Endothelial cell of umbilical vein (primary cell): ENCODE results near the gene LCN12. TPM values are rescaled to one million over a fixed set of nuclear protein-coding genes. Genes with fewer than 3 reads are reported as not detected.

Source experiments
- BruUV-seq: library from RNA; stranded (reverse); fragments of 400-500 nt; replicated peaks from 2 replicates; lab custom pipeline; 2021; lab: Mats Ljungman, UMichigan
- CTCF ChIA-PET: fragments of 300-600, 350-600 bp; sonication (Branson Sonifier 250); formaldehyde crosslinking; loops from one replicate; lab custom pipeline; 2021; ENCODE audit warnings: antibody characterized with exemption, inconsistent platforms; lab: Charles Lee
- POLR2A ChIA-PET: fragments of 300-600, 350-600 bp; sonication (Branson Sonifier 250); formaldehyde crosslinking; loops from one replicate; lab custom pipeline; 2021; ENCODE audit warnings: antibody characterized with exemption, inconsistent platforms; lab: Charles Lee
- DNase-seq: peaks from one replicate; pipeline ENCODE4 v3.0.0-alpha.2; 2011; ENCODE audit warnings: low read depth, low spot score
- FAIRE-seq: peaks from 2 replicates; lab custom pipeline; 2011; peaks lifted over from hg19 to GRCh38; lab: Jason Lieb, UNC
- H2AFZ ChIP-seq: 2 replicates; pipeline ENCODE4 v1.6.0; 2012; ENCODE audit warnings: low read depth, low read length, control low read depth, inconsistent platforms
- H3K27ac ChIP-seq: 2 replicates; pipeline ENCODE4 v1.5.1; 2011; ENCODE audit warnings: low read depth, mild to moderate bottlenecking, control low read depth, low read length, moderate library complexity; ENCODE audit not compliant: insufficient read depth
- H3K27me3 ChIP-seq, 2 experiments: 2 replicates each; pipeline versions ENCODE4 v1.6.0 to v1.6.1; 2011; ENCODE audit warnings: low read length in 2 of 2, mixed read lengths in 1 of 2; ENCODE audit not compliant: control insufficient read depth in 2 of 2, insufficient read depth in 2 of 2
- H3K36me3 ChIP-seq, 2 experiments: 2 replicates in 1 of 2; 3 replicates in 1 of 2; pipeline ENCODE4 v1.5.1; 2011; ENCODE audit warnings: low read length in 2 of 2, mild to moderate bottlenecking in 1 of 2, moderate library complexity in 1 of 2; ENCODE audit not compliant: control insufficient read depth in 2 of 2, insufficient read depth in 2 of 2; ENCODE audit errors: extremely low read depth in 1 of 2
- H3K4me1 ChIP-seq: 3 replicates; pipeline ENCODE4 v1.5.1; 2011; ENCODE audit warnings: mild to moderate bottlenecking, low read length; ENCODE audit not compliant: control insufficient read depth, insufficient read depth; ENCODE audit errors: extremely low read depth
- H3K4me2 ChIP-seq: 2 replicates; pipeline ENCODE4 v1.6.1; 2011; ENCODE audit warnings: low read length, control low read depth, mixed read lengths; ENCODE audit not compliant: insufficient read depth
- H3K4me3 ChIP-seq, 3 experiments: fragments of 200-600 bp in 1 of 3; sonication (generic), shearing (Covaris generic) in 1 of 3; replicated peaks in 1 of 3; 2 replicates each; pipeline ENCODE4 v1.5.1; 2011 to 2016; ENCODE audit warnings: control low read depth in 3 of 3, low read length in 3 of 3, mild to moderate bottlenecking in 2 of 3, inconsistent platforms in 1 of 3, low read depth in 1 of 3, moderate library complexity in 1 of 3; ENCODE audit not compliant: insufficient read depth in 1 of 3
- H3K79me2 ChIP-seq: 2 replicates; pipeline ENCODE4 v1.6.0; 2012; ENCODE audit warnings: low read length, inconsistent platforms; ENCODE audit not compliant: control insufficient read depth, insufficient read depth
- H3K9ac ChIP-seq: replicated peaks from 2 replicates; pipeline ENCODE3; 2011; ENCODE audit warnings: low read length, control low read depth; ENCODE audit not compliant: insufficient read depth; ENCODE audit errors: extremely low read depth
- H3K9me1 ChIP-seq: replicated peaks from 3 replicates; pipeline ENCODE4 v1.6.0; 2011; ENCODE audit warnings: mild to moderate bottlenecking, low read length; ENCODE audit not compliant: control insufficient read depth, insufficient read depth; ENCODE audit errors: extremely low read depth
- H3K9me3 ChIP-seq: replicated peaks from 2 replicates; pipeline ENCODE4 v1.5.1; 2012; ENCODE audit warnings: low read length, inconsistent platforms; ENCODE audit not compliant: control insufficient read depth, insufficient read depth
- H4K20me1 ChIP-seq: replicated peaks from 2 replicates; pipeline ENCODE3; 2011; ENCODE audit warnings: mild to moderate bottlenecking, low read length; ENCODE audit not compliant: control insufficient read depth, insufficient read depth; ENCODE audit errors: extremely low read depth
- CTCF ChIP-seq, 2 donors: IDR thresholded peaks; 1 replicate in 1 of 2; 2 replicates in 1 of 2; pipeline ENCODE4 v1.5.1; 2011; ENCODE audit warnings: low read length in 2 of 2, mild to moderate bottlenecking in 2 of 2, moderate library complexity in 2 of 2, control low read depth in 1 of 2, inconsistent platforms in 1 of 2, low read depth in 1 of 2; ENCODE audit not compliant: insufficient read depth in 1 of 2; ENCODE audit errors: extremely low read depth in 1 of 2
- EZH2 ChIP-seq: IDR thresholded peaks from 2 replicates; pipeline ENCODE4 v1.6.1; 2012; ENCODE audit warnings: borderline replicate concordance, low read depth, mild to moderate bottlenecking, moderate library complexity, low read length, inconsistent platforms; ENCODE audit not compliant: severe bottlenecking
- FOS ChIP-seq: IDR thresholded peaks from 2 replicates; pipeline ENCODE4 v1.6.1; 2011; ENCODE audit warnings: mild to moderate bottlenecking, low read length, moderate library complexity, borderline replicate concordance; ENCODE audit not compliant: insufficient read depth
- GATA2 ChIP-seq: IDR thresholded peaks from 2 replicates; pipeline ENCODE4 v1.7.0; 2011; ENCODE audit warnings: low read depth, mild to moderate bottlenecking, moderate library complexity, mixed read lengths, low read length; ENCODE audit not compliant: insufficient read length, insufficient read depth
- JUN ChIP-seq: IDR thresholded peaks from 2 replicates; pipeline ENCODE4 v1.6.1; 2011; ENCODE audit warnings: borderline replicate concordance, low read depth; ENCODE audit not compliant: insufficient read length, insufficient read depth
- MAX ChIP-seq: IDR thresholded peaks from 2 replicates; pipeline ENCODE4 v1.6.1; 2011; ENCODE audit not compliant: insufficient read depth, insufficient read length
- MYC ChIP-seq: IDR thresholded peaks from one replicate; pipeline ENCODE4 v1.6.1; 2011; ENCODE audit warnings: mild to moderate bottlenecking, low read depth, low read length
- POLR2A ChIP-seq: IDR thresholded peaks from 2 replicates; pipeline ENCODE4 v1.6.1; 2012; ENCODE audit warnings: low read depth, mild to moderate bottlenecking, control low read depth, low read length
- POLR2AphosphoS5 ChIP-seq: IDR thresholded peaks from 2 replicates; pipeline ENCODE4 v1.6.1; 2012; ENCODE audit warnings: low read depth, mild to moderate bottlenecking, control low read depth, low read length, moderate library complexity; ENCODE audit not compliant: insufficient read depth
- dilution Hi-C: fragments of 300-500 bp; cut with MboI; formaldehyde crosslinking; loops from one replicate; pipeline ENCODE4 v1.15.0; 2019; ENCODE audit warnings: low sequenced_read_pairs; ENCODE audit not compliant: extremely low pct_ligation_motif_present
- intact Hi-C: fragments of 100-400 bp; cut with micrococcal nuclease; formaldehyde crosslinking; loops from one replicate; pipeline ENCODE4 v1.10.0; 2022
- polyA plus RNA-seq, 4 experiments: library from polyadenylated mRNA; depleted of rRNA in 3 of 4; stranded (reverse) in 3 of 4; unstranded in 1 of 4; fragments of >200 nt; gene quantifications; 2 replicates each; pipeline versions ENCODE4 v1.2.1 to v1.2.3, GENCODE V29; 2011 to 2012; ENCODE audit warnings: missing spikeins in 1 of 4
- total RNA-seq: library from RNA; stranded (reverse); gene quantifications from 2 replicates; pipeline ENCODE4 v1.2.3, GENCODE V29; 2021

The LCN12 gene
- total and polyA plus RNA-seq, 2 donors (not counting 3 experiments of a cell fraction or from before 2014, with no cell fraction given) = 0.35 to 0.52 TPM

GRCh38 chr9:136995362-136995761 lies 43.3 kb downstream of the LCN12 start:
- Histone ChIP-seq H3K27ac (no peak overlapping the region), H3K79me2 (peaks cover 9% of the 10 kb centered on the region), H3K9ac (no peak overlapping the region), H3K9me3 (no peaks in the 10 kb centered on the region), H3K9me1 (no peaks in the 10 kb centered on the region), H3K4me3 (no peak overlapping the region), H3K36me3 (no peaks in the 10 kb centered on the region), H3K27me3 (no peaks in the 10 kb centered on the region), H4K20me1 (no peaks in the 10 kb centered on the region), H2AFZ (no peak overlapping the region), H3K4me2 (no peak overlapping the region), H3K4me1 (peaks cover 32% of the 10 kb centered on the region)
- TF ChIP-seq MYC (no peak), POLR2A (no peak), JUN (no peak), GATA2 (no peak), MAX (no peak), EZH2 (no peak), POLR2AphosphoS5 (no peak), FOS (no peak), CTCF (IDR thresholded peaks at IDR 0.05; ENCODE audit: extremely low read depth in 1 of 2, insufficient read depth in 1 of 2, low read depth in 1 of 2, low read length in 2 of 2) (no peak)
- CTCF ChIA-PET = interaction anchor here (0.5 to 1.9 kb wide), 6 partner anchors 34 to 109 kb away, joined by 3 to 16 read pairs (median 6); partner anchors contain the start of gene TRAF2
- FAIRE-seq (no peak), DNase-seq (no peak)
- dilution Hi-C loops (no loop called here), intact Hi-C loops (loop anchor here (5.0 kb wide), 1 partner anchor 153 kb away; the partner anchor contains the start of gene AJM1)
- no TSS peak for BruUV-seq
- POLR2A ChIA-PET = no interaction called here
